Keratinocyte (primary cell): ENCODE data around the gene CDC42EP3.

Source experiments
- EZH2 ChIP-seq: IDR thresholded peaks from one replicate; pipeline ENCODE4 v1.6.1; 2012; ENCODE audit warnings: inconsistent platforms, mild to moderate bottlenecking, low read length, moderate library complexity
- TF ChIP-seq, protein P1 (sequence below), 3 experiments: IDR thresholded peaks in 1 of 3; conservative IDR thresholded peaks in 1 of 3; optimal IDR thresholded peaks in 1 of 3; 2 replicates in 2 of 3; 3 replicates in 1 of 3; pipeline versions ENCODE3 to v1.5.1; 2011; ENCODE audit warnings: low read length in 3 of 3, mild to moderate bottlenecking in 3 of 3, moderate library complexity in 2 of 3, control low read depth in 1 of 3, inconsistent platforms in 1 of 3; ENCODE audit not compliant: insufficient read depth in 2 of 3; ENCODE audit errors: extremely low read depth in 1 of 3

DNA sequence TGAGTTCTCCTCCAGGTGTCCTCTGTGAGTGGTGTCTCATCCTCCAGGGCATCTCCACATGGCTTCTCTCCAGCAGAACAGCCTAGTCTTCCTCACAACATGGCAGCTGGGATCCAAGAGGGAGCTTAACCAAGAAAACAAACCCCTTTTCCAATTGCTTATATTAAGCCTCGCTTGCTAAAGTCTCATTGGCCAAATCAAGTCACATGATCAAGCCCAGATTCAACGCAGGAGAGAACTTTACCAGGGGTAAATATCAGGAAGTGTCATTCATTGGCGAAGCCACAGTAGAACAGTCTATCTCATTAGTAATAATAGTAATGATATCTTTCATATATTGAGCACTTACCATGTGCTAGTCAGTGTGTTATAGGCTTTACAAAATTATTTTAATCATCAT lies 53.1 kb downstream of the CDC42EP3 start:
- TF ChIP-seq, protein P1, sequence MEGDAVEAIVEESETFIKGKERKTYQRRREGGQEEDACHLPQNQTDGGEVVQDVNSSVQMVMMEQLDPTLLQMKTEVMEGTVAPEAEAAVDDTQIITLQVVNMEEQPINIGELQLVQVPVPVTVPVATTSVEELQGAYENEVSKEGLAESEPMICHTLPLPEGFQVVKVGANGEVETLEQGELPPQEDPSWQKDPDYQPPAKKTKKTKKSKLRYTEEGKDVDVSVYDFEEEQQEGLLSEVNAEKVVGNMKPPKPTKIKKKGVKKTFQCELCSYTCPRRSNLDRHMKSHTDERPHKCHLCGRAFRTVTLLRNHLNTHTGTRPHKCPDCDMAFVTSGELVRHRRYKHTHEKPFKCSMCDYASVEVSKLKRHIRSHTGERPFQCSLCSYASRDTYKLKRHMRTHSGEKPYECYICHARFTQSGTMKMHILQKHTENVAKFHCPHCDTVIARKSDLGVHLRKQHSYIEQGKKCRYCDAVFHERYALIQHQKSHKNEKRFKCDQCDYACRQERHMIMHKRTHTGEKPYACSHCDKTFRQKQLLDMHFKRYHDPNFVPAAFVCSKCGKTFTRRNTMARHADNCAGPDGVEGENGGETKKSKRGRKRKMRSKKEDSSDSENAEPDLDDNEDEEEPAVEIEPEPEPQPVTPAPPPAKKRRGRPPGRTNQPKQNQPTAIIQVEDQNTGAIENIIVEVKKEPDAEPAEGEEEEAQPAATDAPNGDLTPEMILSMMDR (optimal IDR thresholded peaks at IDR 0.05 in 1 of 3, IDR thresholded peaks at IDR 0.05 in 1 of 3, conservative IDR thresholded peaks at IDR 0.05 in 1 of 3; ENCODE audit: extremely low read depth in 1 of 3, insufficient read depth in 2 of 3, low read length in 3 of 3), result no peak
- no peak for TF ChIP-seq EZH2
